Spleen (tissue), 13 donors: ENCODE measurements around the gene TRMT1. TPM values are rescaled to one million over a fixed set of nuclear protein-coding genes. Genes with fewer than 3 reads are reported as not detected.
A peak's percentile ranks its signal among the peaks of the same experiment; 100 is the strongest.
"Not testable (repeated sequence)": the region's sequence is repeated elsewhere in the genome, so short reads cannot be mapped to it uniquely, and the experiment has no call there.

ENCODE experiments used
- DNase-seq: peaks from one replicate; pipeline ENCODE4 v3.0.0-alpha.2; 2020
- H3K27ac ChIP-seq, 8 donors: fragments of 200-600 bp; sonication (generic) in 7 of 8; 1 replicate in 4 of 8; 2 replicates in 4 of 8; pipeline versions ENCODE4 v1.5.0 to v1.8.0; 2016 to 2021; ENCODE audit warnings: inconsistent platforms in 4 of 8, mild to moderate bottlenecking in 4 of 8, moderate library complexity in 1 of 8
- H3K27me3 ChIP-seq, 7 donors: fragments of 200-600 bp; sonication (generic) in 6 of 7; replicated peaks in 1 of 7; 1 replicate in 4 of 7; 2 replicates in 3 of 7; pipeline versions ENCODE4 v1.5.0 to v1.8.0; 2016 to 2021; ENCODE audit warnings: inconsistent platforms in 3 of 7, mild to moderate bottlenecking in 1 of 7
- H3K36me3 ChIP-seq, 6 donors: fragments of 200-600 bp; sonication (generic) in 5 of 6; 1 replicate in 4 of 6; 2 replicates in 2 of 6; pipeline versions ENCODE4 v1.5.0 to v1.8.0; 2016 to 2021; ENCODE audit warnings: inconsistent platforms in 2 of 6
- H3K4me1 ChIP-seq, 6 donors: fragments of 200-600 bp; sonication (generic) in 5 of 6; 1 replicate in 3 of 6; 2 replicates in 3 of 6; pipeline versions ENCODE4 v1.5.0 to v1.8.0; 2016 to 2021; ENCODE audit warnings: inconsistent platforms in 3 of 6
- H3K4me3 ChIP-seq, 8 donors: fragments of 200-600 bp; sonication (generic) in 7 of 8; 1 replicate in 4 of 8; 2 replicates in 4 of 8; pipeline versions ENCODE4 v1.5.0 to v1.8.0; 2016 to 2021; ENCODE audit warnings: inconsistent platforms in 4 of 8, mild to moderate bottlenecking in 4 of 8, moderate library complexity in 2 of 8
- H3K9me3 ChIP-seq, 8 donors: fragments of 200-600 bp; sonication (generic) in 7 of 8; 1 replicate in 4 of 8; 2 replicates in 4 of 8; pipeline versions ENCODE4 v1.5.0 to v1.8.0; 2016 to 2021; ENCODE audit warnings: inconsistent platforms in 4 of 8
- CTCF ChIP-seq, 11 experiments: fragments of 200-600 bp in 7 of 11; fragments of 450-650 bp in 4 of 11; sonication (generic) in 4 of 11; IDR thresholded peaks in 8 of 11; conservative IDR thresholded peaks in 3 of 11; 1 replicate in 7 of 11; 2 replicates in 4 of 11; pipeline versions ENCODE4 v1.4.0 to v1.8.0; 2016 to 2021; ENCODE audit warnings: antibody characterized with exemption in 11 of 11, inconsistent platforms in 4 of 11, mild to moderate bottlenecking in 1 of 11
- POLR2A ChIP-seq, 3 donors: fragments of 450-650 bp; IDR thresholded peaks; one replicate each; pipeline ENCODE4 v1.5.1; 2017; ENCODE audit warnings: antibody characterized with exemption in 3 of 3, mild to moderate bottlenecking in 1 of 3
- POLR2AphosphoS5 ChIP-seq, 3 donors: sonication (generic); formaldehyde crosslinking; IDR thresholded peaks; one replicate each; pipeline ENCODE4 v1.5.1; 2017; ENCODE audit warnings: antibody characterized with exemption in 3 of 3
- WGBS, 5 donors: extraction: QIAGEN DNeasy Blood & Tissue Kit in 3 of 5; methylation state at CpG; one replicate each; pipeline versions ENCODE4 v1.1.5 to v1.1.7; 2013 to 2018; 5-methylcytosine and 5-hydroxymethylcytosine counted together
- intact Hi-C: fragments of 100-400 bp; cut with DNase I; formaldehyde crosslinking; loops from one replicate; pipeline ENCODE4 v1.15.0; 2023; ENCODE audit warnings: low total_unique reads
- long read RNA-seq, 2 donors: transcript quantifications; one replicate each; lab custom pipeline, GENCODE V29; 2026
- polyA plus RNA-seq, 3 donors: library from polyadenylated mRNA; stranded (reverse); fragments of 200-250 nt; gene quantifications; one replicate each; pipeline ENCODE4 v1.2.1, GENCODE V29; 2013
- total RNA-seq, 7 donors: library from RNA; depleted of rRNA in 3 of 7; stranded (reverse); fragments of >200 nt in 3 of 7; fragmentation: NEBNext Ultra II Directional in 4 of 7; extraction: Animal tissue kit (Norgen Biotek cat#: 25700) in 4 of 7; gene quantifications; one replicate each; pipeline versions ENCODE4 v1.1.0 to v1.2.1, GENCODE V29; 2016 to 2021
- donor health status: healthy with polysubstance abuse.
- donor health status: DM: no; HTN: no; CAD: no; lungs with moderate emphysema.
- donor health status: DM: no; HTN: no; CAD: no.
- donor health status: Bipolar disorder and iron deficiency.
- donor health status: healthy.
- donor health status: DM: no; HTN: no; CAD: no.
- donor health status: DM: yes; HTN: yes; CAD: no.

Gene TRMT1
- total RNA-seq, result 10 to 100 TPM; 27.7 to 72.8 (median 37.5) TPM
- 100 to 1,000 TPM in 2 of 3 donors, 10 to 100 TPM in 1; 76.2 to 109 (median 107) TPM for polyA plus RNA-seq
- long read RNA-seq, donor 1, partial matches to known transcripts, result 0 of 2 reads
- long read RNA-seq, donor 1, other reads (novel, unspliced or antisense), result 0 of 2 reads
- long read RNA-seq, donor 2, result 0 reads

- Histone ChIP-seq H3K36me3 (peaks cover 0 to 48% (median 18%) of the 10 kb centered on the region in 6 donors), H3K27me3 (no peaks in the 10 kb centered on the region), H3K9me3 (no peaks in the 10 kb centered on the region), H3K4me3 (peak within 1 kb of the TSS; percentile 81 to 100 (median 97)), H3K4me1 (peaks cover 22 to 69% (median 53%) of the 10 kb centered on the region in 6 donors), H3K27ac (peak within 1 kb of the TSS; percentile 71 to 88 (median 82))
- 0 to 1% (median 0%) methylated on average over 42 to 51 of the region's 51 CpGs for WGBS, 5 donors
- DNase-seq, result peak; percentile 95
- TF ChIP-seq POLR2A (IDR thresholded peaks at IDR 0.05) (no peak), POLR2AphosphoS5 (IDR thresholded peaks at IDR 0.05) (peak; percentile 86 to 92 (median 89))
- intact Hi-C loops, result no loop called here
These were observed at the start of gene TRMT1 for GRCh38 chr19:13116282-13117175. Gene TRMT1 (minus strand): TSS chr19:13116740. CDS start chr19:13116399, 341 bp downstream.

- intact Hi-C loops, H3K36me3 ChIP-seq, H3K4me3 ChIP-seq, H3K9me3 ChIP-seq, DNase-seq, H3K27me3 ChIP-seq: not testable (repeated sequence)
- Histone ChIP-seq H3K4me1 (peaks cover 72 to 100% (median 96%) of the 10 kb centered on the region in 6 donors), H3K27ac (peak overlapping the region in 7 of 8 donors; percentile 93 to 97 (median 94))
- 90 to 98% (median 93%) methylated on average over 3 of the region's 3 CpGs for WGBS, 5 donors
These were observed 49.6 kb upstream of the TRMT1 start for GRCh38 chr19:13166151-13166550.

GRCh38 chr19:13165162-13165997 is 48.8 kb upstream of the TRMT1 start:
- Histone ChIP-seq H3K4me1 (peaks cover 72 to 100% (median 96%) of the 10 kb centered on the region in 6 donors), H3K9me3 (no peaks in the 10 kb centered on the region), H3K27me3 (no peaks in the 10 kb centered on the region), H3K36me3 (no peaks in the 10 kb centered on the region), H3K27ac (peak overlapping the region; percentile 88 to 97 (median 94)), H3K4me3 (no peak overlapping the region)
- DNase-seq, result no peak
- intact Hi-C loops, result no loop called here
- 77 to 89% (median 81%) methylated on average over 17 to 19 of the region's 19 CpGs for WGBS, 5 donors
- TF ChIP-seq POLR2AphosphoS5 (IDR thresholded peaks at IDR 0.05), result no peak
- TF ChIP-seq CTCF (IDR thresholded peaks at IDR 0.05 in 8 of 11, conservative IDR thresholded peaks at IDR 0.05 in 3 of 11), result no peak
- TF ChIP-seq POLR2A (IDR thresholded peaks at IDR 0.05), result no peak

- Histone ChIP-seq H3K9me3 (no peaks in the 10 kb centered on the region), H3K27ac (peak overlapping the region; percentile 88 to 97 (median 94)), H3K27me3 (no peaks in the 10 kb centered on the region), H3K4me3 (peak overlapping the region in 5 of 8 donors; percentile 9 to 69 (median 42)), H3K4me1 (peaks cover 72 to 100% (median 90%) of the 10 kb centered on the region in 6 donors), H3K36me3 (no peaks in the 10 kb centered on the region)
- intact Hi-C loops, result no loop called here
- WGBS, 5 donors, result 7 to 14% (median 10%) methylated on average over 14 to 19 of the region's 19 CpGs
- TF ChIP-seq CTCF (IDR thresholded peaks at IDR 0.05 in 8 of 11, conservative IDR thresholded peaks at IDR 0.05 in 3 of 11) (no peak), POLR2AphosphoS5 (IDR thresholded peaks at IDR 0.05) (peak; percentile 34 to 59 (median 53)), POLR2A (IDR thresholded peaks at IDR 0.05) (no peak)
- peak; percentile 86 for DNase-seq
These were observed 48.0 kb upstream of the TRMT1 start for GRCh38 chr19:13164343-13165161.
